HG03103 (cell line): ENCODE measurements around the gene TTC28.

Experiments
- ATAC-seq: cut with Tn5 transposase; IDR thresholded peaks from one replicate; pipeline ENCODE4 v1.9.1; 2021; ENCODE audit warnings: low read depth; ENCODE audit not compliant: unreplicated experiment

Gene TTC28

DNA sequence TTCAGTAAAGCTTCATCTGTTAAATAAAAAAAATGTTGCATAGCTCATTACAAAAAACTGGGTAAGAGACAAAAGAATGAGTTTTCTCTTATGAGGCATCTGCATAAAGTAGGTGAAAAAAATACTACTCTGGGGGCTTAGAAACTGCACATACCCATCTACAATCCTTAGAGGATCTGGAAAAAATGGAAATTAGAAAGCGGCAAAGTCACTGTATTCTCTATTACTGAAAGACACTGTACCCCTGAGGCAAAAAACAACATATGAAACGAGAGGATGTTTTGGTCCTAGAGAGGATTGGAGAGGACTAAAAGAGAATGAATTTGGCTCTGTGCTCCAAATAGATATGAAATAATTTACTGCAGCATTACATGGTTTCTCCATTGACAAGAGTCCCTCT, 553.8 kb downstream of the TTC28 start:
- ATAC-seq = no peak

DNA sequence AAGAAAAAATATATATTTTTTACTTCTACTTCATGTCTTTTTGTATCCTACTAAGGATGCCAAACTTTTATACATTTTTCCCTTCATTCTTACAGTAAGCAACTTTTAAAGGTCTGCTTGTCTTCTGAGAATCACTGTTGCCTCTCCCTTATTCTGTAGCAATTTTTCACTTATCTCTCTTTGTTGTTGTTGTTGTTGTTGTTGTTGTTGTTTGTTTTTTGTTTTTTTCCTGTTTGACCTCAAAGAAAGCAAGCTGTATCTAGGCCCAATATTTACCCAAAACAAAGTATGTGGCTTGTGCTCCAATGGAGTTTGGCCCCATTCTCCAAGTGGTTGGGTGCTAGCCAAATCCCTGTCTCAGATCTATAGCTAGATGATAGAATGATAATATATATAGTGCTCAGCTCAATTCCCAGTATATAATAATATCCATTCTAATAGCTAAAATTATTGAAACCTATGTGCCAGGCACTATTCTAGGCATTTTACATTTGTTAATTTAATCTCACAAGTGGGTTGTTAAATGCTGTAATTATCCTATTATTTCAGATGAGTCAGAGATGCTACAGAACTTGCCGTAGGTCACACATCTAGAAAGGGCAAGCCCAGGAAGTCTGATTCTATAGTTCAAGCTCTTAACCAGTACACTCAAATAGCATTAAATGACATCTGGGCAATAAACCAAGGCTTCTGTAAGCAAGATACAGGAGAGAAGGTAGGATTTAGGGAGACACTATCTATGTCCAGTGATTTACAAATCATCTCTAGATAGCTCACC, 555.5 kb downstream of the TTC28 start:
- no peak for ATAC-seq

DNA sequence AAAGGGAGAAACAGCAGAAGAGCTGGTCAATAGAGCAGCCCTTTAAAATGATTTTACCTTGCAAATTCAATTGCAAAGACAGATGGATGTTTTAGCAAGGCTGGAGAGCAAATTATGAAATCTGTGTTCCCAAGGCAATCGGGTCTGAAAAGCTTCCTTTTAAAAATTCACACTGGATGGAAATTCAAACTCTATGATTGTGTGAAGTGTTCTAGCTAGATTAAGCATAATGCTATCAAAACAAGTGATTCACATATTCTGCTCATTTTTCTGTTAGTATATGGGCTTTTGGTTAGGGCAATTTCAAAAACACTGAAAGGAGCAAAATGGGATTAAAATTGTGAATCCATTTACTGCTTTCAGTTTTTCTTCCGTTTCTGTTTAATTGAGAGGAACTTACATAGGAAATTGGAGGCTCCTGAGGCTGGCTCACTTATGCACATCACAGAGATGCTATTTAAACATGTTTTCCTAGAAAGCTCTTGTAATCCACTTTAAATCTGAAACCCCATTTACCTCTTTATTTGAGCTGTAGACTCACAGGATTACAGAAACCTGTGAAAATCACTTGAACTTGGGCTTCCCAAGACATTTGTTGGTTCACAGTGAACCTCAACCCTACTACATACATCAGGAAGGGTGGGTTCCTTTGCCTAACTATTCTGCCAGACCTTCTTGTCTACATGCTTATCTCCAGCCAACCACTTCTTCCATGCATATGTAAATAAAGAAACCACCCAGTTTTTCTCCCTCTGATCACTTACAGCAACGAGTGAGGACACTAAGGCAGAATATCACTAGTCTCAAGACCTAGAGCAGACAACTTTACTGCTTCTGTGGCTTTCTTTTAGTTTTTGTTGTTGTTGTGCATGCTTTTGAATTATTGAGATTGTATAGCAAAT, 558.7 kb downstream of the TTC28 start:
- ATAC-seq = no peak

DNA sequence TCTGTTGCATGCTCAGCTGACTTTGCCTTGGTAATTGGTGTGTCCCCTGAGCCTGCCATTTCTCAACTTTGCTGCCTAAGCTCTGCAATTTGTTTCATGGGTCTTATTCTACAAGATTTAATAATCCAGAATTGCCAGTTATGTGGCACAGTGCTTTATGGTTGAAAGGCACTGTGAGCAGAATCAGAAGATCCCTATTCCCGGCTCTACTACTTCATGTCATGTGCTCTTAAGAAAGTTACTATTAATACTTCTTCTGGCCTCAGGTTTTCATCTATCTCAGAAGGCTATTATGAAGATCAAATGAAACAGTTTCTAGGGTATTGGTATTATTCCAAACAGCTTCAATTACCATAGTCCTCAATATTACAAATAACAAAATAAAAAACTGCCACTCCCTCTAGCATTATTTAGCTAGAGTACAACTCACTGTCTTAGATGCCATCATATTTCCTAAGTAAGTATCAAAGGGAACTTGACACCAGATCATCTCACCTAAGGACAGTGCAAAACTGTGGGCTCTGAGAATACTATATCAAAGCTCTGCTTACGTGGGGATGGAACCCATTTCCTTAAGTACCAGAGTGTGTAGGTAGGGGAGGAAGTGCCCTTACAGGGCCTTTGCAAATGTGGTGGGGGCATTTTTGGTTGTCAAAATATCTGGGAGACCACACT, 560.5 kb downstream of the TTC28 start:
- no peak for ATAC-seq

DNA sequence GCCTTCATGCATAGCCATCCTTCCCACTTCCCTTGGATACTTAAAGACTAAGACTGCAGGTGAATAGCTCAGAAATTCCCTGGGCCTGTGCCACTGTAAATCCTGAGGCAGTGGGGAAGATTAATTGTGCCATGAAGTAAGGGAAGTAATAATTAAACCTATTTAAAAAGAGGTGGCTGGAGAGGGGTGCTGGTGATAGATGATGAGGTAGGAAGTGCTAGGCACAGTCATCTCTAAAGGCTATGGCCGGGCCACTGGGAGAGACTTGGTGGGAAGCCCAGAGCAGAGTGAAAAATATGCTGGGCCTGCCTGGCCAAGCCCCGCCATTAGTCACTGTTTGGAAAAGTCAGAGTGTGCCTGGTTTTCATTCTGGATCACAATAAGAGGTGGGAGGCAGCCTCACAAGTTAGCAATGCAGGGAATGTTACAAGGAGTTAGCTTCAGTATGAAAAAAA, 563.4 kb downstream of the TTC28 start:
- ATAC-seq = no peak

DNA sequence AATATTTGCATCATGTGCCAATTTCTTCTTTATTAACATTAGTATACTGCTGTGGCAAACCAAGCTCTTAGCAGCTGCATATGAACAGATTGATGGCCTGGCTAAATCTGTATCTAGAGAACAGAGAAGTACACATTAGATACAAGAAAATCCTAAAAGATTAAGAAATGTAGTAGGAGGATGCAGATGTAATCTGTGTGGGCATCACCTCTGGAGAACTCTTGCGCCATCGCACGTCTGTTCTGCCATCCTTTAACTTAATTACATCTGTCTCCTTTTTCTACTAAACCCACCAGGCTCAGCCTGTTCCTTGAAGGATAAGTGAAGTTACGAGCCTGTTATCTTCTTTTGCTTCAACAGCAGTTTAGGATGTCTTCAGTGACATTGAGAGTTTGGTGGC, 564.2 kb downstream of the TTC28 start:
- no peak for ATAC-seq

DNA sequence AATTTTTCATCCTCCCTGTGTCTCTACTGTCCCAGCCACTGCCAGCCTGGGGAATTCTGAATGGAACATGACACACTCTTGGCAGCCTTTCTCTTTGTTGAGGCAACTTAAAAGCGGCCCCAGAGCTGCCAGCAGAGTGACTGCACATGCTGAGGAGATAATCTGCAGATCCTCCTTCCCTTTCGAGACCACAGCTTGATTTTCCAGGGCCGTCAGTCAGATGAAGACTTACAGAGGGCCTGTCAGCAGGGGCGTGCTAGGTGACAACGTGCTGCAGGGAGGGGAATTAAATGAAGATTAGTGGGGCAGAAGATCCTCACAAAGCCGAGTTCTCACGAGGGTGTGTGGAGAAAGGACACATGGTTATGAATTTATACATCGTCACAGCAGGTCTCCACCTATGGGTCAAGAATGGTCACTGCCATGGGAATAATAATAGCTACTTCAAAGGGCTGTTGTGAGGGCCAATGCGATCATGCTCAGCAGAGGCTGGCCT, 567.0 kb downstream of the TTC28 start:
- ATAC-seq = no peak

DNA sequence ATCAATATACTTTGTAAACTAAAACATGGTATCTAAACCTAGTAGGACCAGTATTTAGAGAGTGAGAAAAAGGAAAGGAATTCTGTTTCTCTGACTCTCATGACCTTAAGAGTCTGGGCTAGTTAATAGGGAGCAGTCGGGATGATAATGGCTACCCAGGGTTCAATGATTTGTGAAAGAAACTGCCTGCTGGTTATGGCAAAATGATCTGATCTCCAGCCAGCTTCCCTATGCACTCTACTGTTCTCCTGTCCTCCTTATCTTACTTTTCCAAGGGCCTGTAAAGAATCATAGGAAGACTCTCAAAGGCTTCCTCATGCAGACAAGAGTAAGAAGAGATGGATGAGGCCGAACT, 567.5 kb downstream of the TTC28 start:
- ATAC-seq = no peak

DNA sequence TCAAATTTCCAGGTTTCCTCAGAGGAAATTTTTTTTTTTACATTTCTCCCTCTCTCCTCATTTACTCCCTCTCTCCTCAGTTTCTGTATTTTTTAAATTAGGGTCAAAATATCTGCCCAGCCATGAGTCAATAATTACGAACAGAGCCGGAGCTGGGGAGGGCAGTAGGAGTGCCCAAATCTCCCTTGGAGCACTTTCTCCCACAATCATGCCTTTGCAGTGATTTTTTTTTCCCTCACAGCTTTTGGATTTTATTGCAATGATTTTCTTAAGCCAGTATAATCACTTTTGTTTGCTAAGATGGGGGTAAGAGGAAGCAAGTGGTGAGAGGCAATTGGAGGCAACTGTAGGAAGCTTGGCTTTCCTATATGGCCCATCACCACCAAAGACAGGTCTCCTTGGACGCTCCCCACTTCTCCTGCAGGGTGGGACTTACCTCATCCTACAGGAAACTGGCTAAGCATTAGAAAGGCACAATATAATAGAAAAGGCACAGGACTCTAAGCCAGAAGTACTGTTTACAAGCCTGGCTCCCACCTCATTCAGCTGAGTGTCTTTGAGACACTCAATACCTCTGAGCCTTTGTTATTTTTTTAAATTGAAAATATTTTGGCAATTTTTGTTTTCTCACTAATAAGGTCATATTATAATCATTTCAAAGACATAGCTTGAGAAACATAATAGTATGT, 568.0 kb downstream of the TTC28 start:
- ATAC-seq = no peak

DNA sequence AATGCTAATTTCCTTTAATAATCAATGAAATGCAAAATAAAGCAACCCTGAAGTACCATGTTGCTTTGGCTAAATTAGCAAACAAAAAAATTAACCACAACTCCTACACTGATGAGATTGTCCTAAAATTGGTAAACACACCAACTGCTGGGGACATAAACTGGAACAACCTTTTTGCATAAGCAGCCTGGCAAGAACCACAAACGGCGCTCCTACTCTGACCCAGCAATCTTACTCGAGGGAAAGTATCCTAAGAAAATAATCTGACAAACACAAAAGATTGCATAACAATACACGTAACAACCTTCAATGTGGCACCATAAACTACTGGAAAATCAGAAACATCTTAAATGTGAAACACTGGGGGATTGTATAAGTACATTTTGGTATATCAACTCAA, 570.8 kb downstream of the TTC28 start:
- no peak for ATAC-seq

DNA sequence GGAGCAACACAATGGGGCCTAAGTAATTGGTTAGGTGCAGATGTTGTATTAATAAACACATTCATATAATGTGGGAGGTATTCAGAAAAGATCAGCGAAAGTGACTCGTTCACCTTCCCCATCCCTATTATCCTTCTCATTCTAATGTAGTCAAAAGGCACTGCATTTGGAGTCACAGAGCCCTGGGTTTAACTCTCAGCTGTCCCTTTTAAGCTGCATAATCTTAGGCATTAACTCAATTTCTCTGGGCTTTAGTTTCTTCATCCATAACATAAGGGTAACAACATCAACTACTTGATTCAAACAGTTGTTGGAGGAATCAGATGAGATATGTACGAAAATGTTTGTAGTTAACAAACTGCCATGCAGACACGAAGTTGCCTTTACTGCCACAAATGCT, 573.0 kb downstream of the TTC28 start:
- no peak for ATAC-seq

DNA sequence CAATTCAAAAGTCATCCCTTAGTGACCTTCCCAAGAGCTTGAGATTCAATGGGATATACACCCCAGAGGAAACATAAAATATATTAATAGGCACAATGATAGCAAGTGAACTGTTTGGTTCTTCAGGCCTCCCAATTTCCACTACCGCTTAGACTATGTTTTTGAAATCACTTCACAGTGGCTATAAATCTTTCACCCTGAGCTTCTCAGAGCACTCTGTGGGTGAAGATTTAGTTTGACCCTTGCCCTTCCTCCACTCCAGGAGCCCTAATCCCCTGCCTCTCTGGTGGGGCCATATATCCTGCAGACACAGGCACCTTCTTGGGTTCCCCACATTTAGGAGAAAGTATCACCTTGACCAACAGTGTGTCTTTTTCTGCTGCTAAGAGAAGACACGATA, 573.7 kb downstream of the TTC28 start:
- ATAC-seq = no peak

DNA sequence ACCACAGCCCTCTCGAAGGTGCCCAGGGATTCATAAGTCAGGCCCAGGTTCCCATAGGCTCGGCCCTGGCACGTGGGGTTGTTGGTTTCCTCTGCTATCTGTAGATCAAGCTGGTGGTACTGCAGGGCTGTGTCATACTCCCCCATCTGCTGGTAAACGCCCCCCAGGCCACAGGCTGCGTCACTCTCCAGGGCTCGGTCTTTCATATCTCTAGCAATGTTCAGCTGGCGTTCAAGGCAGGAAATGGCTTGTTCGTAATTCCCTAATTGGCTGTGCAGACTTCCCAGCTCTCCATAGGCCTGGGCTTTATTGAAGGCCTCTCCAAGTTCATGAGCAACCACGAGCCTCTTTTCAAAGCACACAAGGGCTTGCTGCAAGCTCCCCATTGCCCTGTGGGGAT, 574.2 kb downstream of the TTC28 start:
- no peak for ATAC-seq

DNA sequence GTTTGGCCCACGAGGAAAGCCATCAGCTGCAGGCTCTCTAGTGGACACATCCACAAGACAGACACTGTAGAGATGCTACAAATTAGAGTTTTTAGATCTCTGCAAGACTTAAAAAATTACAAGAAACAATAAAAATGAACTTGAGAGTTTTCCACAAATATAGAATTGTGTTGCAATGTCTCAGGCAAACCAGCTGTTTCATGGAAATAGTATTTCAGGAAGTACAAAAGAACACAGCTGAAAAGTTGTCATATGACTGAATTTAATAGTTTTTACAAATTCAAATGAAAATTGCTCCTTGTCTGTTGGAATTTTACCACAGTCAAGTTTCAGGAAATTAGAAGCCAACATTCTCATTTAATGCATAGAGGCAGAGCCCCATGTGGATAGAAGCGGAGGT, 576.0 kb downstream of the TTC28 start:
- no peak for ATAC-seq

DNA sequence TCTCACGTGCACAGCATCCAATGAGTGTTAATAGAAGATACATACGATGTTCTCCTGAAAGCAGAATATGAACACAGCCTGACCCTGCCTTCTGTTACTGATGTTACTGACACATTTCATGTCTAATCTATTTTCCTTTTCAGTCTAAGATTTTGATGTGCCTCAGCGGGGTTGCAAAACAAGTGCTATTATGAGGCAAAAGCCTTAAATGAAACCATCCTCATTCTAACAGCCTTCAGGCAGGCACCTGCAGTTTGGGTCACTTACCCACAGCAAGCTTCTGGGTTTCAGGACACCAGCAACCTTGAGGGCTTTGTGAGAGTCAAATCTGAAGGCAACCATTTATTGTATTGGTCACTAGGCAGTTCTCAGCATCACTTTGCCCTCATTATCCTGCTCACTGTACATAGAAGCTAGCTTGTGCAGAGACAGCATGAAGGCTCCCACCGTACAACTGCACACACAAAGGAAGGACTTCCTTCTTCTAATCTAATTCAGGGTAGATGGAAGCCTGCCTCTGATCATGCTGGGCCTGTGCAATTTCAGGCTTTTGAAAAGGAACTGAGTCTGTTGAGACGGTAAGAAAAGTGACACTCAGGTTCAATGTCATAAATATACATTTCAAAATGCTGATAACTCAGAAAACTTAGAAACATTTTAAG, 577.4 kb downstream of the TTC28 start:
- no peak for ATAC-seq

DNA sequence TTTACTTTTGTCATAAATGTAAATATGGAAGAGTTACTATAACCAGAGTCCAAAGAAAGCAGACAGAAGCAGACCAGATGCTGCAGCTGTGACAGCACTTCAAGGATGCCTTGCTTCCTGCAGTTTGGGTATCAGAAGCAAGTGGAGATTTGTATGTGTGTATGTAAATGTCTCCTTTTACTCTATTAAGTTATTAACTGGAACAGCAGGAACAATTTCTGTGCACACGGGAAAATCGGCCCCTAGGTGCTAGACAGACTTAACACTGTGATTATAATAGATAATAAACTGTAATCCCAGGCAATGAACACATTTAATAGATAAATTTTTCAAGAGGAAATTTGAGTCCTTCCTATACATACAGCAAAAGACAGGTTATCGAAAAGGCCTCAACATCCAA, 582.0 kb downstream of the TTC28 start:
- no peak for ATAC-seq

DNA sequence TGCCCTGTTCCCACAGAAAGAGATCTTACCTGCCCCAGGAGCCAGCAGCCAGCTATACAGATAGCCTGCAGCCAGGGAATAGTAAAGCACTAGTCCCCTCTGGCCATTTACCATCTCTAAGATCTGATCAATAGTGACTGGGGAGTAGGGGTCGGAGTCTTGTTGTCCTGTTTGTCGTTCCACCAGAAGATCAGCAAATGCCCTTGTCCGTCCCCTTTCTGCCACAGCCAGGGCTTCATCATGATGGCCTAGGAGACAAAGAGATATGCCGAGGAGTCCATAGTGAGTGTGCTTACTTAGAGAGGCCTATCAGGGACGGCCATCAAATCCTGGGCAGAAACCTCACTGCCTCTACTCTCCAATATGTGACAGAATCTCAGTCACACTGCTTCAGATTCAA, 583.5 kb downstream of the TTC28 start:
- ATAC-seq = no peak

DNA sequence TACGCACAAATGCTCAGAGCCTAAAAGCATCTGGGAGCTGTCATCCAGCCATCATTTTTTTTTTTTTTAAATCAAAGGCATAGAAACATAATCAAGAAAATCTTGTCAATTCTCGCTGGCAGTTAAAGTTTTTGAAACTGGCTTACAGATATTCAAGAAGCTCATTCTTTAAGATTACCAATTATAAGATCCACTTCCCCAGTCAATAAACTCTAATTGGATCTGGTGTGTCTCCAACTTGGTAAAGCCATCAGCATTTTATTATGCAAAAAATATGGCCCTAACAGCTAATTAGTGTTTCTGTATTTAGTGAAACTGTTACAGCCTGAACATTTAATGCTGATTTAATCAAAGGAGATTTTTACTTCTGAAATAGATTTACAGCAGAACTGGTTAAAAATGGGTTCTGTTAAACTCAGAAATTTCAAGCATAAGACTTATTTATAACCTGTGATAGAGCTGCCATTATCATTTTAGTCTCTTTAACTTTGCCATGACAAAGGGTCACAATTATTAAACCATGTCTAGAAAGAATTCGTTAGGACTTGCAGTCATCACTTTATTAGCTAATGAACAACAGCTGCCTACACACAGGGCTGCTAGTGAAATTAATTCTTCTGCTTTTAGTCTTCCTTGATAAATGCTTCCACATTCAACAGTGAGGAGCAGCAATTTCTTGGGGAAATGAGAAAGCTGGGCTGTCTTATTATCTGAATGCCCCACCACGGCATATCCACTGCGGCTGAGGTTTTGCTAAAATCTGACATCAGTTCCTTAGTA, 584.1 kb downstream of the TTC28 start:
- ATAC-seq = no peak

DNA sequence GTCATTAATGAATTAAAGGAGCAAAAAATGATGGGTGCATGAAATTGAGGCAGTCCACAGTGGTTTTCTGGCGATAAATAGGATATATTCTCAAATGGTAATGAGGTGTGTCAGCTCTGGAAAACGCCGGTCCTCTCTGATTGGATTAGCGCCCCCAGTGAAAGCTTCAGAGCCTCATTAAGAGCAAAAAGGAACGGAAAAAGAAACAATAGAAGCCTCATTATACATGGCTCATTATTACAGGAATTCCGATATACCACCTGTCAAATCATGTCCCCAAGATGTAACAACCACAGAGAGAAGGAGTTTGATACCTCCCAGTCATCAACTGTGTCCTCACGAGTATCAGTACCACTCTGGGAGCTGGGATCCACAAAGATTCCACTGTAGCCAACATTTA, 584.9 kb downstream of the TTC28 start:
- ATAC-seq = no peak
